HepG2 (cell line): Measurements from ENCODE around the gene SNAPC4. TPM values are rescaled to one million over a fixed set of nuclear protein-coding genes. Genes with fewer than 3 reads are reported as not detected.

Experiments used
- FOXA3 ChIP-seq: IDR thresholded peaks from 2 replicates; pipeline ENCODE4 v1.6.1; 2016; ENCODE audit warnings: missing genetic modification reagents, missing compliant biosample characterization
- GATA4 ChIP-seq: sonication (generic); IDR thresholded peaks from 2 replicates; pipeline ENCODE4 v1.6.1; 2016; ENCODE audit warnings: antibody characterized with exemption, low read depth, borderline replicate concordance
- GMEB1 ChIP-seq: sonication (generic); formaldehyde crosslinking; IDR thresholded peaks from 2 replicates; pipeline ENCODE4 v1.5.1; 2020; ENCODE audit warnings: missing genetic modification reagents, mild to moderate bottlenecking, borderline replicate concordance
- JUN ChIP-seq: sonication (generic); formaldehyde crosslinking; IDR thresholded peaks from 2 replicates; pipeline ENCODE4 v1.4.0; 2020; ENCODE audit warnings: mild to moderate bottlenecking, missing genetic modification reagents
- MEIS2 ChIP-seq: sonication (generic); formaldehyde crosslinking; IDR thresholded peaks from 2 replicates; pipeline ENCODE4 v1.9.0; 2021; ENCODE audit warnings: mild to moderate bottlenecking, missing genetic modification reagents
- MIXL1 ChIP-seq: IDR thresholded peaks from 2 replicates; pipeline ENCODE4 v1.6.1; 2016
- MXD3 ChIP-seq: IDR thresholded peaks from 2 replicates; pipeline ENCODE4 v1.6.1; 2016; ENCODE audit warnings: mild to moderate bottlenecking, missing biosample characterization, missing genetic modification reagents
- NAIF1 ChIP-seq: sonication (generic); formaldehyde crosslinking; IDR thresholded peaks from 2 replicates; pipeline ENCODE4 v1.5.0; 2020; ENCODE audit warnings: mild to moderate bottlenecking, missing genetic modification reagents, borderline replicate concordance
- NFYC ChIP-seq: IDR thresholded peaks from 2 replicates; pipeline ENCODE4 v1.6.1; 2016; ENCODE audit warnings: missing genetic modification reagents, missing compliant biosample characterization
- RORA ChIP-seq: sonication (generic); formaldehyde crosslinking; IDR thresholded peaks from 2 replicates; pipeline ENCODE4 v1.5.0; 2020; ENCODE audit warnings: mild to moderate bottlenecking, missing genetic modification reagents, moderate library complexity
- SP1 ChIP-seq, 2 experiments: fragments of 450-650 bp in 1 of 2; sonication (generic) in 1 of 2; formaldehyde crosslinking in 1 of 2; IDR thresholded peaks; 2 replicates each; pipeline versions ENCODE4 v1.4.0 to v1.6.1; 2016 to 2020; ENCODE audit warnings: missing genetic modification reagents in 1 of 2
- SUZ12 ChIP-seq: fragments of 150-350 bp; IDR thresholded peaks from 2 replicates; pipeline ENCODE4 v1.6.1; 2014; ENCODE audit warnings: low read depth, low read length
- TBX2 ChIP-seq: sonication (generic); formaldehyde crosslinking; IDR thresholded peaks from 2 replicates; pipeline ENCODE4 v1.5.0; 2020; ENCODE audit warnings: missing genetic modification reagents, mild to moderate bottlenecking, borderline replicate concordance
- TP53 ChIP-seq: sonication (generic); formaldehyde crosslinking; conservative IDR thresholded peaks from 2 replicates; pipeline ENCODE4 v1.4.0; 2020; ENCODE audit warnings: missing genetic modification reagents
- ZNF251 ChIP-seq: sonication (generic); formaldehyde crosslinking; IDR thresholded peaks from 2 replicates; pipeline ENCODE4 v1.9.0; 2021; ENCODE audit warnings: mild to moderate bottlenecking, missing genetic modification reagents
- ZNF383 ChIP-seq: sonication (generic); formaldehyde crosslinking; IDR thresholded peaks from 2 replicates; pipeline ENCODE4 v1.4.0; 2020; ENCODE audit warnings: missing genetic modification reagents, mild to moderate bottlenecking, borderline replicate concordance
- ZNF614 ChIP-seq: IDR thresholded peaks from 2 replicates; pipeline ENCODE4 v1.6.1; 2018; ENCODE audit warnings: missing biosample characterization, missing genetic modification reagents, inconsistent platforms, borderline replicate concordance
- ZNF639 ChIP-seq: conservative IDR thresholded peaks from 2 replicates; pipeline ENCODE4 v1.6.1; 2018; ENCODE audit warnings: missing genetic modification reagents
- ZNF687 ChIP-seq: sonication (generic); formaldehyde crosslinking; IDR thresholded peaks from 2 replicates; pipeline ENCODE4 v1.5.1; 2020; ENCODE audit warnings: mild to moderate bottlenecking, missing genetic modification reagents, moderate library complexity
- ZNF773 ChIP-seq: sonication (generic); formaldehyde crosslinking; IDR thresholded peaks from 2 replicates; pipeline ENCODE4 v1.4.0; 2020; ENCODE audit warnings: missing genetic modification reagents, borderline replicate concordance
- ZNF790 ChIP-seq: sonication (generic); formaldehyde crosslinking; IDR thresholded peaks from 2 replicates; pipeline ENCODE4 v1.8.0; 2022; ENCODE audit warnings: missing genetic modification reagents, mild to moderate bottlenecking, borderline replicate concordance
- polyA plus RNA-seq, 8 experiments: library from polyadenylated mRNA; depleted of rRNA in 3 of 8; stranded (reverse) in 7 of 8; unstranded in 1 of 8; fragments of >200 nt; fragmentation: Illumina TruSeq in 4 of 8; extraction: Trizol in 4 of 8; gene quantifications; 2 replicates each; pipeline versions ENCODE4 v1.2.1 to v1.2.3, GENCODE V29; 2011 to 2016; ENCODE audit warnings: low read depth in 4 of 8, missing spikeins in 1 of 8, mixed read lengths in 1 of 8; ENCODE audit not compliant: insufficient read depth in 1 of 8
- total RNA-seq, 5 experiments: library from RNA; depleted of rRNA; stranded (reverse); fragments of >200 nt; fragmentation: Illumina TruSeq; extraction: Trizol; gene quantifications; 2 replicates each; pipeline ENCODE4 v1.2.3, GENCODE V29; 2016; ENCODE audit warnings: low read depth in 1 of 5

The SNAPC4 gene
- total and polyA plus RNA-seq, 2 of the 13 experiments (the other 11 are each of a cell fraction or from before 2014, with no cell fraction given) = 2.0 to 6.0 TPM

- TF ChIP-seq TBX2 (CRISPR knock-in tag) = no peak; the same call in 1 of the 2 replicates
- TF ChIP-seq RORA (CRISPR knock-in tag) = no peak
- TF ChIP-seq ZNF639 = no peak
- no peak for TF ChIP-seq NAIF1 (CRISPR knock-in tag)
- no peak for TF ChIP-seq GMEB1 (CRISPR knock-in tag)
- TF ChIP-seq FOXA3 (CRISPR knock-in tag) = no peak
- no peak for TF ChIP-seq MIXL1
- TF ChIP-seq ZNF614 (CRISPR knock-in tag) = no peak
- TF ChIP-seq ZNF383 (CRISPR knock-in tag) = no peak
- TF ChIP-seq MEIS2 (CRISPR knock-in tag) = 0 out of 2 replicates have a peak, but pooled peaks have one; percentile 53
- TF ChIP-seq SUZ12 = no peak
- TF ChIP-seq ZNF773 (CRISPR knock-in tag) = no peak
- TF ChIP-seq NFYC (CRISPR knock-in tag) = peak; percentile 74
- TF ChIP-seq SP1 (IDR thresholded peaks at IDR 0.05) = no peak
- no peak for TF ChIP-seq SP1 (CRISPR knock-in tag; IDR thresholded peaks at IDR 0.05)
- TF ChIP-seq ZNF251 = no peak
- no peak for TF ChIP-seq JUN (CRISPR knock-in tag)
- no peak for TF ChIP-seq TP53 (CRISPR knock-in tag)
- TF ChIP-seq MXD3 (CRISPR knock-in tag) = no peak; the same call in none of the 2 replicates
- peak; percentile 45; the same call in 1 of the 2 replicates for TF ChIP-seq ZNF687 (CRISPR knock-in tag)
- TF ChIP-seq ZNF790 (CRISPR knock-in tag) = 0 out of 2 replicates have a peak, but pooled peaks have one; percentile 24
- no peak for TF ChIP-seq GATA4
Observed at GRCh38 chr9:136373300-136374182, 26.4 kb downstream of the SNAPC4 start, which contains the start of gene CARD9 (continued).
